Parathyroid adenoma (tissue), 2 donors: ENCODE results near the gene FKBP5.

Source experiments
- H2AFZ ChIP-seq: fragments of 300-600 bp; sonication (generic); one replicate; pipeline ENCODE4 v1.7.0; 2017; ENCODE audit warnings: antibody characterized with exemption, mild to moderate bottlenecking
- H3K27ac ChIP-seq: fragments of 300-600 bp; sonication (generic); one replicate; pipeline ENCODE4 v1.7.0; 2017
- H3K27me3 ChIP-seq: fragments of 300-600 bp; sonication (generic); one replicate; pipeline ENCODE4 v1.7.0; 2017; ENCODE audit warnings: low read length; ENCODE audit not compliant: control insufficient read depth, insufficient read depth
- H3K36me3 ChIP-seq: fragments of 300-600 bp; sonication (generic); one replicate; pipeline ENCODE4 v1.7.0; 2017; ENCODE audit warnings: low read length; ENCODE audit not compliant: control insufficient read depth, insufficient read depth
- H3K4me1 ChIP-seq: fragments of 300-600 bp; sonication (generic); one replicate; pipeline ENCODE4 v1.7.0; 2017; ENCODE audit warnings: control low read depth
- H3K4me2 ChIP-seq: fragments of 300-600 bp; sonication (generic); one replicate; pipeline ENCODE4 v1.7.0; 2017; ENCODE audit warnings: low read length
- H3K4me3 ChIP-seq: fragments of 300-600 bp; sonication (generic); one replicate; pipeline ENCODE4 v1.7.0; 2017; ENCODE audit warnings: low read depth, low read length
- H3K79me2 ChIP-seq: fragments of 300-600 bp; sonication (generic); one replicate; pipeline ENCODE4 v1.7.0; 2017; ENCODE audit warnings: control low read depth
- H3K9ac ChIP-seq: fragments of 300-600 bp; sonication (generic); one replicate; pipeline ENCODE4 v1.7.0; 2017; ENCODE audit warnings: mild to moderate bottlenecking
- H3K9me3 ChIP-seq: fragments of 300-600 bp; sonication (generic); one replicate; pipeline ENCODE4 v1.7.0; 2017; ENCODE audit warnings: low read length; ENCODE audit not compliant: control insufficient read depth
- TF ChIP-seq, protein P1 (sequence below): fragments of 300-600 bp; sonication (generic); IDR thresholded peaks from one replicate; pipeline ENCODE4 v1.7.0; 2017; ENCODE audit warnings: antibody characterized with exemption, mild to moderate bottlenecking
- donor health status: primary hyperparathyroidism.

Gene FKBP5

DNA sequence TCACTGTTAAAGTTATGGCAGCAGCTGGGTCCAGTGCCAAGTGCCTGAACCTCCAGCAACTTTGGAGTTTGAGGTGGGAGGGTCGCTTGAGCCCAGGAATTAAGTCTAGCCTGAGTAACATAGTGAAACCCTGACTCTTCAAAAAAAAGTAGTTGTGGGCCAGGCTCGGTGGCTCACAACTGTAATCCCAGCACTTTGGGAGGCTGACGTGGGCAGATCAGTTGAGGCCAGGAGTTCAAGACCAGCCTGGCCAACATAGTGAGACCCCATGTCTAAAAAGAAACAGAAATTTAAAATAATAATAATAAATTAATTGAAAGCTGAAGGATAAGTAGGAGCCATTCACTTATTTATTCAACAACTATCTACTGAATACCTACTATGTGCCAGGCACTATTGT lies 33.8 kb downstream of the FKBP5 start:
- Histone ChIP-seq H3K4me1 (no peaks in the 10 kb centered on the region), H3K9me3 (no peaks in the 10 kb centered on the region), H3K27me3 (no peaks in the 10 kb centered on the region), H3K4me2 (no peak overlapping the region), H3K27ac (no peak overlapping the region), H3K36me3 (no peaks in the 10 kb centered on the region), H2AFZ (no peak overlapping the region), H3K4me3 (no peak overlapping the region), H3K9ac (no peak overlapping the region), H3K79me2 (peaks cover 21% of the 10 kb centered on the region)
- TF ChIP-seq, protein P1, sequence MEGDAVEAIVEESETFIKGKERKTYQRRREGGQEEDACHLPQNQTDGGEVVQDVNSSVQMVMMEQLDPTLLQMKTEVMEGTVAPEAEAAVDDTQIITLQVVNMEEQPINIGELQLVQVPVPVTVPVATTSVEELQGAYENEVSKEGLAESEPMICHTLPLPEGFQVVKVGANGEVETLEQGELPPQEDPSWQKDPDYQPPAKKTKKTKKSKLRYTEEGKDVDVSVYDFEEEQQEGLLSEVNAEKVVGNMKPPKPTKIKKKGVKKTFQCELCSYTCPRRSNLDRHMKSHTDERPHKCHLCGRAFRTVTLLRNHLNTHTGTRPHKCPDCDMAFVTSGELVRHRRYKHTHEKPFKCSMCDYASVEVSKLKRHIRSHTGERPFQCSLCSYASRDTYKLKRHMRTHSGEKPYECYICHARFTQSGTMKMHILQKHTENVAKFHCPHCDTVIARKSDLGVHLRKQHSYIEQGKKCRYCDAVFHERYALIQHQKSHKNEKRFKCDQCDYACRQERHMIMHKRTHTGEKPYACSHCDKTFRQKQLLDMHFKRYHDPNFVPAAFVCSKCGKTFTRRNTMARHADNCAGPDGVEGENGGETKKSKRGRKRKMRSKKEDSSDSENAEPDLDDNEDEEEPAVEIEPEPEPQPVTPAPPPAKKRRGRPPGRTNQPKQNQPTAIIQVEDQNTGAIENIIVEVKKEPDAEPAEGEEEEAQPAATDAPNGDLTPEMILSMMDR: no peak

DNA sequence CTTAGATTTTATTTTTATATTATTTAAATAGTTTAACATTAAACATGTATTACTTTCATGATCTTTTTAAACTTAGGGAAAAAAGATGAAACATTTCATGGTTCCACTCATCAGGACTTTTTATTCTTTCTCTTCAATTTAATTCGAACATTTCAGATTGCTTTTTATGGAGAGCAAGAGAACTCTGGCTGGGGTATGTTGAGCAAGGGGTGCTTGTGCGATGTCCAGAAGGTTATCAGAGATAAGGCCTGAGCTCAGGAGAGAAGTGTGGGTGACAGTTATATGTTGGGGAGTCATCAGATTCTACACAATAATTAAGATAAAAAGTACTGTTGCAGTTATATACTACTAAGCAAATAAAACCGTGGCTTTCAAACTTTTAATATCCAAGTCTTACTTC lies 37.5 kb downstream of the FKBP5 start:
- no peak overlapping the region for H3K4me2 ChIP-seq
- H3K9me3 ChIP-seq: no peaks in the 10 kb centered on the region
- peaks cover 17% of the 10 kb centered on the region for H3K79me2 ChIP-seq
- H3K4me1 ChIP-seq: no peaks in the 10 kb centered on the region
- no peak overlapping the region for H3K9ac ChIP-seq
- no peak overlapping the region for H3K4me3 ChIP-seq
- H2AFZ ChIP-seq: no peak overlapping the region
- H3K27me3 ChIP-seq: no peaks in the 10 kb centered on the region
- TF ChIP-seq, protein P1: no peak
- no peaks in the 10 kb centered on the region for H3K36me3 ChIP-seq
- H3K27ac ChIP-seq: no peak overlapping the region

DNA sequence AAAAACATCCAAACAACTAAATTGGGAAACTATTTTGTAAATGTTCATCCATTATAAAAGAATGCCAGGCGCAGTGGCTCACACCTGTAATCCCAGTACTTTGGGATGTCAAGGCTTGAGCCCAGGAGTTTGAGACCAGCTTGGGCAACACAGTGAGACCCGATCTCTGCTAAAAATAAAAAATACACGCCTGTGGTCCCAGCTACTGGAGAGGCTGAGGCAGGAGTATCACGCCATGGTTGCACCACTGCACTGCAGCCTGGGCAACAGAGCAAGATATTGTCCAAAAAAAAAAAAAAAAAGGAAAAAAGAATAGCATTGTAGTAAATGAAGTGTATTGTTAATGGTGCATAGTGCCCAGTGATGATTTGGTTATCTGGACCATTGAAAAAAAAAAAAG lies 38.7 kb downstream of the FKBP5 start:
- no peaks in the 10 kb centered on the region for H3K4me1 ChIP-seq

DNA sequence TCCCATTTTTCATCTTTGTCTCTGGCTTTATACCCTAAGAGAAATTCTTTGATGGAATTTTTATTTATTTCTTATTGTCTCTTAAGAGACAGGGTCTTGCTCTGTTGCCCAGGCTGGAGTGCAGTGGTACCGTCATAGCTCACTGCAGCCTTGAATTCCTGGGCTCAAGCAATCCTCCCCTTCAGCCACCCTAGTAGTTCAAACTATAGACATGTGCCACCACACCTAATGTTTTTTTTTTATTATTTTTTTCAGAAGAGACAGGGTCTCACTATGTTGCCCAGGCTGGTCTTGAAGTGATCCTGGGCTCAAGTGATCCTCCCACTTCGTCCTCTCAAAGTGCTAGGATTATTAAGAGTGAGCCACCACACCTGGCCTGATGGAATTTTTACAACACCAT lies 40.5 kb downstream of the FKBP5 start:
- no peaks in the 10 kb centered on the region for H3K36me3 ChIP-seq
- TF ChIP-seq, protein P1: no peak
- no peaks in the 10 kb centered on the region for H3K4me1 ChIP-seq
- H3K27ac ChIP-seq: no peak overlapping the region
- H3K27me3 ChIP-seq: no peaks in the 10 kb centered on the region
- peaks cover 14% of the 10 kb centered on the region for H3K79me2 ChIP-seq
- H3K9ac ChIP-seq: no peak overlapping the region
- no peak overlapping the region for H3K4me3 ChIP-seq
- no peak overlapping the region for H3K4me2 ChIP-seq
- H2AFZ ChIP-seq: no peak overlapping the region
- no peaks in the 10 kb centered on the region for H3K9me3 ChIP-seq

More for the DNA sequence above, 38.7 kb downstream of the FKBP5 start:
- Histone ChIP-seq H3K4me2 (no peak overlapping the region), H3K27ac (no peak overlapping the region), H3K27me3 (no peaks in the 10 kb centered on the region), H3K9ac (no peak overlapping the region), H2AFZ (no peak overlapping the region), H3K36me3 (no peaks in the 10 kb centered on the region), H3K9me3 (no peaks in the 10 kb centered on the region), H3K79me2 (peaks cover 21% of the 10 kb centered on the region), H3K4me3 (no peak overlapping the region)
- TF ChIP-seq, protein P1: no peak

DNA sequence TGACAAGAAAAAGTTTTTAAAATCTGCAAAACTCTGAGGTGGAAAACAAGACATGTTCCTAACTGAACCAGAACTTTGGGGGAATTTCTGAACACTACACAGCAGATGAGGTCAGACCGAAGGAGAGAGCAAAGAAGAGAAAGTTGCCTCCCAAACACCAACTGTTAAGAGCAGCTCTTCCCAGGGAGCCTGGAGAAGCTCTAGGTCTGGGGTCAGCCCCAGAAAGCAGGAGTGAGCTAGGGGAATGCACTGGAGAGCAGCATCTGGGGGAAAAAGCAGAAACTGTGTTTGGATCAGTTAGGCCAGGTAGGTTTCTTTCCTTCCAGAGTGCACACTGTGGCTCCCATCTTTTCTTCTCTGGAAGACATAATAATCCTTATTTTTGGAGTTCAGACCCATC lies 41.3 kb downstream of the FKBP5 start:
- Histone ChIP-seq H3K79me2 (peaks cover 9% of the 10 kb centered on the region), H3K4me1 (no peaks in the 10 kb centered on the region), H3K9ac (no peak overlapping the region), H3K4me2 (no peak overlapping the region), H3K27me3 (no peaks in the 10 kb centered on the region), H3K36me3 (no peaks in the 10 kb centered on the region), H3K27ac (no peak overlapping the region), H2AFZ (no peak overlapping the region), H3K4me3 (no peak overlapping the region), H3K9me3 (no peaks in the 10 kb centered on the region)
- TF ChIP-seq, protein P1: no peak
